Measurements from ENCODE around the gene TSHZ2.

TSHZ2 gene

DNA sequence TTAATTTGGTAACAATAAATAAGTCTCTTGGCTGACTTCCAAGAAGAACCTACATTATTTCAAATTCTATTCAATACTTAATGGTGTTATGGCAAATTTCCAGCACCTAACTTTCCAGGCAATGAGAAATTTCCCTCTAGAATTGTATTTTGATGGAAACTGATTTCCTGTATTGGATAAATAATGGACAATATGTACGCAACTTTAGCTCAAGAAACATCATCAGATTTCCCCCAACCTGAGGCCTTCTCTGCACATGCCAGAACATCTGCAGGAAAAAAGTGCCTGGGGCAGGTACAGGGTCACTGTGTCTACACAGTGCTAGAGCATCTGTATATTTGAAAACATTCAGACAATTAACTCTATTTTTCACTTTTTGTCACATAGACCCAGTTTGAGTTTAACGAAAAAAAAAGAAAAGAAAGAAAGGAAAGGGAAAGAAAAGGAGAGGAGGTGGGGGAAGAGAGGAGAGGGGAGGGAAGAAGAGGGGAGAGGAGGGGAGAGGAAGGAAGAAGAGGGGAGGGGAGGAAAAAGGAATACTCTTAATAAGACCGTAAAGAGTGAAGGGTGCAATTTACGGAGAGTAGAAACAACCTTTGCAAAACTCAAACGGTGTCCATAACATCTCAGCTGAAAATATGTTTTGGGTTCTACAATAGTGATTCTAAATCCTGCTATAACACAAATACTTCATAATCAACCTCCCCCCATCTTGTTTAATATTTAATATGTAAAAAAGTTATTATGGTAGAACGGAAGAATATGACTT is 130.0 kb downstream of the TSHZ2 start:
- no peaks in the 10 kb centered on the region; the same call in 1 of the 2 replicates for H3K27me3 ChIP-seq (replicated peaks; ENCODE audit: control insufficient read depth, insufficient read depth, low read length)
- H3K4me3 ChIP-seq (replicated peaks; ENCODE audit: low read depth, low read length): no peak overlapping the region
- no peak for DNase-seq (ENCODE audit: extremely low read depth, insufficient read length)
- TF ChIP-seq, protein P1, sequence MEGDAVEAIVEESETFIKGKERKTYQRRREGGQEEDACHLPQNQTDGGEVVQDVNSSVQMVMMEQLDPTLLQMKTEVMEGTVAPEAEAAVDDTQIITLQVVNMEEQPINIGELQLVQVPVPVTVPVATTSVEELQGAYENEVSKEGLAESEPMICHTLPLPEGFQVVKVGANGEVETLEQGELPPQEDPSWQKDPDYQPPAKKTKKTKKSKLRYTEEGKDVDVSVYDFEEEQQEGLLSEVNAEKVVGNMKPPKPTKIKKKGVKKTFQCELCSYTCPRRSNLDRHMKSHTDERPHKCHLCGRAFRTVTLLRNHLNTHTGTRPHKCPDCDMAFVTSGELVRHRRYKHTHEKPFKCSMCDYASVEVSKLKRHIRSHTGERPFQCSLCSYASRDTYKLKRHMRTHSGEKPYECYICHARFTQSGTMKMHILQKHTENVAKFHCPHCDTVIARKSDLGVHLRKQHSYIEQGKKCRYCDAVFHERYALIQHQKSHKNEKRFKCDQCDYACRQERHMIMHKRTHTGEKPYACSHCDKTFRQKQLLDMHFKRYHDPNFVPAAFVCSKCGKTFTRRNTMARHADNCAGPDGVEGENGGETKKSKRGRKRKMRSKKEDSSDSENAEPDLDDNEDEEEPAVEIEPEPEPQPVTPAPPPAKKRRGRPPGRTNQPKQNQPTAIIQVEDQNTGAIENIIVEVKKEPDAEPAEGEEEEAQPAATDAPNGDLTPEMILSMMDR (IDR thresholded peaks at IDR 0.05; ENCODE audit: insufficient read depth, low read length, poor library complexity, severe bottlenecking): no peak
- no peaks in the 10 kb centered on the region for H3K36me3 ChIP-seq (ENCODE audit: control insufficient read depth, insufficient read depth, low read length)

DNA sequence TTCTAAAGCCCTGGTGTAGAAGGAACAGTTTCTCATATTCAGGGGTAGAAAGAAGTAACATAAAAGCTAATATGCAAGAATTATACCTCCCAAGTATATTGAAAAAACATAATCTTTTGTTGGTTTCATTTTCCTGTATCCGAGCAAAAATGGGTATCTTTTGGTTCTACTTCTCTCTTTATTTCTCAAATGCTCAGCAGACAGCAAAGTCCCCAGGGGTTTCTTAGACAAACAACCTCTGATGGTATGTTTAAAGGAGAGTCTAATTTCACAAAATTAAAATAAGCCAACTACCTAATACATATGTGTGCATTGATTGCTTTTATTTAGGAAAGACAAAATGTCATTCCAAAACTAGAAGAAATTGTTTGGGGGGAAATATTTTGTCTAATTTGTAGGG is 131.0 kb downstream of the TSHZ2 start:
- Histone ChIP-seq H3K4me3 (replicated peaks; ENCODE audit: low read depth, low read length) (no peak overlapping the region), H3K27me3 (replicated peaks; ENCODE audit: control insufficient read depth, insufficient read depth, low read length) (no peaks in the 10 kb centered on the region; the same call in 1 of the 2 replicates), H3K36me3 (ENCODE audit: control insufficient read depth, insufficient read depth, low read length) (no peaks in the 10 kb centered on the region)
- TF ChIP-seq, protein P1 (IDR thresholded peaks at IDR 0.05; ENCODE audit: insufficient read depth, low read length, poor library complexity, severe bottlenecking): no peak
- no peak for DNase-seq (ENCODE audit: extremely low read depth, insufficient read length)

DNA sequence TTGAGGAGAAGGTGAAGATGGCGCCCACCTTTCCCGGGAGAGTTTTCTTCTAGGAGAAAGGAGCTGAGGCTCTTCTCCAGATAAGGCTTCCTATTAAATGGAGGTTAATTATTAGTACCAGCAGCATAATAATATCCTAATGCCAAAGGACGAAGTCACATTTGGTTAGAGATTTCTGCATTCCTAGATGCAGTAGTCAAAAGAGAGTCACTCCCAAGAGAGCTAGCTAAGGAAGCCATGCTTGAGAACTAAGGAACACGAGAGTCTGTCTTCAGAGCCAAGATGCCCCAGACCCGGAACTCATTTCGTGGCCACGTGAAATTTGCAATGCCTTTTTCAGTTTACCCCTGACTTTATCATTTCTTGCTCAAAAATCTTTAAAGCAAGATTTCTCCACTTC is 132.7 kb downstream of the TSHZ2 start:
- Histone ChIP-seq H3K27me3 (replicated peaks; ENCODE audit: control insufficient read depth, insufficient read depth, low read length) (no peaks in the 10 kb centered on the region; the same call in 1 of the 2 replicates), H3K4me3 (replicated peaks; ENCODE audit: low read depth, low read length) (no peak overlapping the region), H3K36me3 (ENCODE audit: control insufficient read depth, insufficient read depth, low read length) (no peaks in the 10 kb centered on the region)
- no peak for DNase-seq (ENCODE audit: extremely low read depth, insufficient read length)
- TF ChIP-seq, protein P1 (IDR thresholded peaks at IDR 0.05; ENCODE audit: insufficient read depth, low read length, poor library complexity, severe bottlenecking): no peak

DNA sequence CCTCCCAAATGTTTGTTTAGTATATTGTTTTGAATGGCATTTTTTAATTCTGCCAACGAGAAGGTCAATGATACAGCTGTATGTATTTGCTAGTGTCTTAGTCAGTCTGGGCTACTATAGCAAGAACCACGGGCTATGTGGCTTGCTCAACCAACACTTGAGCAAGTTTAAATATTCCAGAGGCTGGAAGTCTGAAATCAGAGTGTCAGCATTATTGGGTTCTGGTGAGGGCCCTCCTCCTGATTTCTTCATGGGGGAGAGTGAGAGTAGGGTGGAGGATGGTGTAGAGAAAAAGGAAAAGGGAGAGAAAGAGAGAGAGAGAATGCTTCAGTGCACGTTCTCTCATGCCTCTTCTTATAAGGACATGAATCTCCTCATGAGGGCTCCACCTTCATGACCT is 144.6 kb downstream of the TSHZ2 start:
- Histone ChIP-seq H3K36me3 (ENCODE audit: control insufficient read depth, insufficient read depth, low read length) (no peaks in the 10 kb centered on the region), H3K27me3 (replicated peaks; ENCODE audit: control insufficient read depth, insufficient read depth, low read length) (peaks cover 2% of the 10 kb centered on the region; the same call in 1 of the 2 replicates), H3K4me3 (replicated peaks; ENCODE audit: low read depth, low read length) (no peak overlapping the region)
- TF ChIP-seq, protein P1 (IDR thresholded peaks at IDR 0.05; ENCODE audit: insufficient read depth, low read length, poor library complexity, severe bottlenecking): no peak
- DNase-seq (ENCODE audit: extremely low read depth, insufficient read length): no peak

DNA sequence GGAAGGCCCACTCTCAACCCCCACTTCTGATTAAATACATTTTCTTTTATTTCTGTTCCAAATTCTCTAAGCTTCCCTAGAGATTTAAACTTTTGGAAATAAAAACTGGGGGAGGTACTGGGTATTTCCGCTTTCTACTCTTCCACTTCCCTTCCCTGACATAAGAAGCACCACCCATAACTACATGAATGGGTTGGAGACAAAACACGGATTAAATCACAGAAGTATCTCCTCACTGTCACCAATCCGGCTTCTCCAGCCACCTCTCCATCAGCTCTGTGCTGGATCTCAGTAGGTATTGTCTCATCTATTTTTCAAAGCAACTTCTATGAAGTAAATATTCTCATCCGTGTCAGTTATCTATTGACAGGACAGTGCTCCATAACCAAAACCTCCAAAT is 150.7 kb downstream of the TSHZ2 start:
- TF ChIP-seq, protein P1 (IDR thresholded peaks at IDR 0.05; ENCODE audit: insufficient read depth, low read length, poor library complexity, severe bottlenecking): no peak
- no peak for DNase-seq (ENCODE audit: extremely low read depth, insufficient read length)
- H3K4me3 ChIP-seq (replicated peaks; ENCODE audit: low read depth, low read length): no peak overlapping the region
- H3K36me3 ChIP-seq (ENCODE audit: control insufficient read depth, insufficient read depth, low read length): no peaks in the 10 kb centered on the region
- H3K27me3 ChIP-seq (replicated peaks; ENCODE audit: control insufficient read depth, insufficient read depth, low read length): no peaks in the 10 kb centered on the region; the same call in none of the 2 replicates
